Smooth muscle cell (in vitro differentiated cells): ENCODE data around the gene EPC1. TPM values are rescaled to one million over a fixed set of nuclear protein-coding genes. Genes with fewer than 3 reads are reported as not detected.

ENCODE experiments used
- DNase-seq: peaks from one replicate; lab custom pipeline; 2025; ENCODE audit not compliant: unreplicated experiment; lab: John Stamatoyannopoulos, UW
- H2AFZ ChIP-seq: fragments of 200-600 bp; sonication (generic); 2 replicates; pipeline ENCODE4 v1.6.0; 2016; ENCODE audit warnings: antibody characterized with exemption, low read depth, mild to moderate bottlenecking
- H3F3A ChIP-seq: fragments of 200-600 bp; sonication (generic); 2 replicates; pipeline ENCODE4 v1.6.0; 2017; ENCODE audit warnings: antibody characterized with exemption, low read depth
- H3K27ac ChIP-seq: fragments of 200-600 bp; sonication (generic); 2 replicates; pipeline ENCODE4 v1.5.1; 2016; ENCODE audit warnings: low read depth, mild to moderate bottlenecking
- H3K27me3 ChIP-seq: fragments of 200-600 bp; sonication (generic); 2 replicates; pipeline ENCODE4 v1.6.1; 2016; ENCODE audit warnings: low read depth, mild to moderate bottlenecking
- H3K36me3 ChIP-seq: fragments of 200-600 bp; sonication (generic); 2 replicates; pipeline ENCODE4 v1.5.1; 2016; ENCODE audit warnings: low read depth
- H3K4me1 ChIP-seq: fragments of 200-600 bp; sonication (generic); 2 replicates; pipeline ENCODE4 v1.5.1; 2016; ENCODE audit warnings: low read depth
- H3K4me2 ChIP-seq: fragments of 200-600 bp; sonication (generic); 2 replicates; pipeline ENCODE4 v1.6.0; 2016; ENCODE audit warnings: mild to moderate bottlenecking
- H3K4me3 ChIP-seq: fragments of 200-600 bp; sonication (generic); 2 replicates; pipeline ENCODE4 v1.5.1; 2016; ENCODE audit warnings: mild to moderate bottlenecking
- H3K79me2 ChIP-seq: fragments of 200-600 bp; sonication (generic); 2 replicates; pipeline ENCODE4 v1.6.0; 2016; ENCODE audit warnings: low read depth, mild to moderate bottlenecking
- H3K9ac ChIP-seq: fragments of 200-600 bp; sonication (generic); 2 replicates; pipeline ENCODE4 v1.6.0; 2016; ENCODE audit warnings: low read depth
- H3K9me3 ChIP-seq: fragments of 200-600 bp; sonication (generic); replicated peaks from 2 replicates; pipeline ENCODE4 v1.5.1; 2016; ENCODE audit warnings: low read depth
- H4K20me1 ChIP-seq: fragments of 200-600 bp; sonication (generic); 2 replicates; pipeline ENCODE4 v1.6.0; 2016; ENCODE audit warnings: low read depth
- CTCF ChIP-seq: fragments of 200-600 bp; sonication (generic); IDR thresholded peaks from 2 replicates; pipeline ENCODE4 v1.5.1; 2017; ENCODE audit warnings: borderline replicate concordance, mild to moderate bottlenecking, antibody characterized with exemption; ENCODE audit not compliant: insufficient read depth, poor library complexity, severe bottlenecking
- WGBS: methylation state at CpG from one replicate; pipeline ENCODE4 v1.1.7; 2016; ENCODE audit warnings: low lambda C conversion rate; 5-methylcytosine and 5-hydroxymethylcytosine counted together
- polyA plus RNA-seq: library from polyadenylated mRNA; unstranded; fragments of >200 nt; fragmentation: Nextera tagmentation; extraction: Ambion mirVana; gene quantifications from 2 replicates; pipeline ENCODE4 v1.2.1, GENCODE V29; 2016
- total RNA-seq: library from RNA; depleted of rRNA; stranded (reverse); fragments of >200 nt; gene quantifications from 2 replicates; pipeline ENCODE4 v1.2.3, GENCODE V29; 2014

EPC1 gene
- total and polyA plus RNA-seq, 2 experiments from 2014 or later, result 16.3 to 52.1 TPM

- H4K20me1 ChIP-seq, result peaks cover 100% of the 10 kb centered on the region
- no peaks in the 10 kb centered on the region for H3K9me3 ChIP-seq
- TF ChIP-seq CTCF, result no peak
- H3F3A ChIP-seq, result no peaks in the 10 kb centered on the region
- no peaks in the 10 kb centered on the region for H3K4me1 ChIP-seq
- 94% methylated on average over 6 of the region's 6 CpGs for WGBS
- no peak for DNase-seq
- no peak overlapping the region for H3K27ac ChIP-seq
- no peaks in the 10 kb centered on the region for H3K27me3 ChIP-seq
- peaks cover 100% of the 10 kb centered on the region for H3K79me2 ChIP-seq
- no peak overlapping the region for H3K4me2 ChIP-seq
- no peaks in the 10 kb centered on the region for H3K36me3 ChIP-seq
- no peak overlapping the region for H3K9ac ChIP-seq
- no peak overlapping the region for H3K4me3 ChIP-seq
- no peak overlapping the region for H2AFZ ChIP-seq
Measured at GRCh38 chr10:32317795-32318357, 29.1 kb downstream of the EPC1 start.

GRCh38 chr10:32315424-32315823 is 31.5 kb downstream of the EPC1 start:
- no peak for TF ChIP-seq CTCF
- H3K27ac ChIP-seq, result peak overlapping the region; percentile 21
- H4K20me1 ChIP-seq, result peaks cover 100% of the 10 kb centered on the region
- no peak for DNase-seq
- no peaks in the 10 kb centered on the region for H3K36me3 ChIP-seq
- no peaks in the 10 kb centered on the region for H3K27me3 ChIP-seq
- H2AFZ ChIP-seq, result no peak overlapping the region
- H3K4me2 ChIP-seq, result peak overlapping the region; percentile 57
- WGBS, result 84% methylated on average over 3 of the region's 3 CpGs
- no peak overlapping the region for H3K9ac ChIP-seq
- H3F3A ChIP-seq, result no peaks in the 10 kb centered on the region
- H3K9me3 ChIP-seq, result no peaks in the 10 kb centered on the region
- H3K4me3 ChIP-seq, result no peak overlapping the region
- H3K79me2 ChIP-seq, result peaks cover 100% of the 10 kb centered on the region
- no peaks in the 10 kb centered on the region for H3K4me1 ChIP-seq

GRCh38 chr10:32314588-32314987 is 32.4 kb downstream of the EPC1 start:
- Histone ChIP-seq H3K9me3 (no peaks in the 10 kb centered on the region), H4K20me1 (peaks cover 100% of the 10 kb centered on the region), H3K27me3 (no peaks in the 10 kb centered on the region), H3K79me2 (peaks cover 100% of the 10 kb centered on the region), H3K4me2 (no peak overlapping the region), H3F3A (no peaks in the 10 kb centered on the region), H3K36me3 (no peaks in the 10 kb centered on the region), H3K4me1 (no peaks in the 10 kb centered on the region), H3K9ac (no peak overlapping the region), H3K4me3 (no peak overlapping the region), H3K27ac (peak overlapping the region; percentile 21), H2AFZ (no peak overlapping the region)
- no peak for TF ChIP-seq CTCF
- DNase-seq, result no peak
- 91% methylated on average over 2 of the region's 2 CpGs for WGBS

GRCh38 chr10:32308027-32308603 is 38.8 kb downstream of the EPC1 start:
- 94% methylated on average over 7 of the region's 7 CpGs for WGBS
- H3K4me3 ChIP-seq, result no peak overlapping the region
- peaks cover 22% of the 10 kb centered on the region for H3K36me3 ChIP-seq
- H3K4me1 ChIP-seq, result no peaks in the 10 kb centered on the region
- peaks cover 100% of the 10 kb centered on the region for H4K20me1 ChIP-seq
- peaks cover 100% of the 10 kb centered on the region for H3K79me2 ChIP-seq
- H3K9ac ChIP-seq, result no peak overlapping the region
- H3K9me3 ChIP-seq, result no peaks in the 10 kb centered on the region
- H3K27ac ChIP-seq, result peak overlapping the region; percentile 16
- no peak for DNase-seq
- no peak for TF ChIP-seq CTCF
- H3K27me3 ChIP-seq, result no peaks in the 10 kb centered on the region
- no peak overlapping the region for H3K4me2 ChIP-seq
- H2AFZ ChIP-seq, result no peak overlapping the region
- peaks cover 13% of the 10 kb centered on the region for H3F3A ChIP-seq
